Liver (tissue), 9 donors: ENCODE measurements around the gene EYA3. TPM values are rescaled to one million over a fixed set of nuclear protein-coding genes. Genes with fewer than 3 reads are reported as not detected.

Experiments used
- DNase-seq: peaks from one replicate; pipeline ENCODE4 v3.0.0-alpha.2; 2017; ENCODE audit warnings: low spot score
- H3K27ac ChIP-seq, 2 donors: one replicate each; pipeline ENCODE4 v1.7.0; 2013; ENCODE audit warnings: inconsistent platforms in 2 of 2, low read length in 2 of 2, control low read depth in 1 of 2, low read depth in 1 of 2, mild to moderate bottlenecking in 1 of 2
- H3K27me3 ChIP-seq, 4 donors: one replicate each; pipeline versions ENCODE4 v1.6.1 to v1.7.0; 2013; ENCODE audit warnings: low read length in 3 of 4, inconsistent platforms in 1 of 4, mild to moderate bottlenecking in 1 of 4, moderate library complexity in 1 of 4; ENCODE audit not compliant: control insufficient read depth in 4 of 4, insufficient read depth in 4 of 4
- H3K36me3 ChIP-seq, 4 donors: one replicate each; pipeline versions ENCODE4 v1.6.1 to v1.7.0; 2013; ENCODE audit warnings: low read length in 3 of 4, mild to moderate bottlenecking in 3 of 4, low read depth in 1 of 4, moderate library complexity in 1 of 4; ENCODE audit not compliant: control insufficient read depth in 4 of 4, insufficient read depth in 3 of 4
- H3K4me1 ChIP-seq, 4 donors: one replicate each; pipeline versions ENCODE4 v1.6.1 to v1.7.0; 2013; ENCODE audit warnings: low read length in 3 of 4, mild to moderate bottlenecking in 3 of 4, moderate library complexity in 1 of 4; ENCODE audit not compliant: control insufficient read depth in 4 of 4, insufficient read depth in 4 of 4
- H3K4me3 ChIP-seq, 3 donors: one replicate each; pipeline versions ENCODE4 v1.6.1 to v1.7.0; 2013; ENCODE audit warnings: low read length in 3 of 3, control low read depth in 1 of 3, low read depth in 1 of 3, mild to moderate bottlenecking in 1 of 3
- H3K9ac ChIP-seq, 2 donors: one replicate each; pipeline ENCODE4 v1.7.0; 2013; ENCODE audit warnings: low read length in 2 of 2, mild to moderate bottlenecking in 2 of 2, moderate library complexity in 2 of 2, control low read depth in 1 of 2, low read depth in 1 of 2
- H3K9me3 ChIP-seq, 4 donors: one replicate each; pipeline versions ENCODE4 v1.6.1 to v1.7.0; 2013; ENCODE audit warnings: low read length in 3 of 4; ENCODE audit not compliant: control insufficient read depth in 4 of 4
- EGR1 ChIP-seq, 2 donors: IDR thresholded peaks; 2 replicates each; pipeline ENCODE4 v1.6.1; 2016 to 2018; ENCODE audit warnings: antibody characterized with exemption in 2 of 2, low read depth in 2 of 2
- FOXA1 ChIP-seq: IDR thresholded peaks from 2 replicates; pipeline ENCODE4 v1.6.1; 2016; ENCODE audit warnings: antibody characterized with exemption
- FOXA2 ChIP-seq: IDR thresholded peaks from 2 replicates; pipeline ENCODE4 v1.6.1; 2016; ENCODE audit warnings: antibody characterized with exemption
- GABPA ChIP-seq, 2 donors: IDR thresholded peaks in 1 of 2; conservative IDR thresholded peaks in 1 of 2; 2 replicates each; pipeline ENCODE4 v1.6.1; 2016; ENCODE audit warnings: antibody characterized with exemption in 2 of 2, mild to moderate bottlenecking in 1 of 2, moderate library complexity in 1 of 2
- HNF4G ChIP-seq: IDR thresholded peaks from 2 replicates; pipeline ENCODE4 v1.6.1; 2016; ENCODE audit warnings: antibody characterized with exemption
- JUND ChIP-seq, 2 donors: IDR thresholded peaks; 2 replicates each; pipeline ENCODE4 v1.6.1; 2016; ENCODE audit warnings: antibody characterized with exemption in 2 of 2
- MAX ChIP-seq: IDR thresholded peaks from 2 replicates; pipeline ENCODE4 v1.6.1; 2016; ENCODE audit warnings: antibody characterized with exemption
- NR2F2 ChIP-seq: IDR thresholded peaks from 2 replicates; pipeline ENCODE4 v1.6.1; 2016; ENCODE audit warnings: antibody characterized with exemption
- RAD21 ChIP-seq, 2 donors: IDR thresholded peaks; 2 replicates each; pipeline ENCODE4 v1.6.1; 2016; ENCODE audit warnings: antibody characterized with exemption in 2 of 2, mild to moderate bottlenecking in 2 of 2
- RXRA ChIP-seq, 2 donors: IDR thresholded peaks; 2 replicates each; pipeline ENCODE4 v1.6.1; 2017 to 2018; ENCODE audit warnings: antibody characterized with exemption in 2 of 2, mild to moderate bottlenecking in 1 of 2
- SP1 ChIP-seq: IDR thresholded peaks from 2 replicates; pipeline ENCODE4 v1.6.1; 2018; ENCODE audit warnings: antibody characterized with exemption, mild to moderate bottlenecking
- TAF1 ChIP-seq: conservative IDR thresholded peaks from 2 replicates; pipeline ENCODE4 v1.6.1; 2016; ENCODE audit warnings: antibody characterized with exemption, mild to moderate bottlenecking
- YY1 ChIP-seq: IDR thresholded peaks from 2 replicates; pipeline ENCODE4 v1.6.1; 2016; ENCODE audit warnings: antibody characterized with exemption, mild to moderate bottlenecking
- ZBTB33 ChIP-seq: IDR thresholded peaks from 2 replicates; pipeline ENCODE4 v1.6.1; 2016; ENCODE audit warnings: antibody characterized with exemption
- WGBS: extraction: QIAGEN DNeasy Blood & Tissue Kit; methylation state at CpG from one replicate; pipeline ENCODE4 v1.1.7; 2013; 5-methylcytosine and 5-hydroxymethylcytosine counted together
- polyA plus RNA-seq, 2 donors: library from polyadenylated mRNA; stranded (reverse) in 1 of 2; unstranded in 1 of 2; fragments of 200-250 nt in 1 of 2; fragments of >200 nt in 1 of 2; fragmentation: Nextera tagmentation in 1 of 2; extraction: Ambion mirVana in 1 of 2; gene quantifications; one replicate each; pipeline versions ENCODE4 v1.2.1 to v1.2.3, GENCODE V29; 2013 to 2015
- total RNA-seq, 2 donors: library from RNA; depleted of rRNA; stranded (reverse); fragments of >200 nt; gene quantifications; one replicate each; pipeline ENCODE4 v1.2.3, GENCODE V29; 2014
- TF ChIP-seq, protein P1 (sequence below): IDR thresholded peaks from 2 replicates; pipeline ENCODE4 v1.6.1; 2016; ENCODE audit warnings: antibody characterized with exemption, mild to moderate bottlenecking
- TF ChIP-seq, protein P2 (sequence below): fragments of 150-350 bp; IDR thresholded peaks from 2 replicates; pipeline ENCODE4 v1.5.1; 2017; ENCODE audit warnings: improper control_type of control experiment, low read depth, low read length; ENCODE audit not compliant: missing input control
- TF ChIP-seq, protein P3 (sequence below): IDR thresholded peaks from 2 replicates; pipeline ENCODE4 v1.6.1; 2016; ENCODE audit warnings: antibody characterized with exemption
- donor health status: healthy.
- donor health status: healthy.
- donor health status: healthy.
- donor health status: healthy.
- donor health status: healthy.

The EYA3 gene
- total and polyA plus RNA-seq, 4 donors = 3.6 to 12.6 (median 6.0) TPM

DNA sequence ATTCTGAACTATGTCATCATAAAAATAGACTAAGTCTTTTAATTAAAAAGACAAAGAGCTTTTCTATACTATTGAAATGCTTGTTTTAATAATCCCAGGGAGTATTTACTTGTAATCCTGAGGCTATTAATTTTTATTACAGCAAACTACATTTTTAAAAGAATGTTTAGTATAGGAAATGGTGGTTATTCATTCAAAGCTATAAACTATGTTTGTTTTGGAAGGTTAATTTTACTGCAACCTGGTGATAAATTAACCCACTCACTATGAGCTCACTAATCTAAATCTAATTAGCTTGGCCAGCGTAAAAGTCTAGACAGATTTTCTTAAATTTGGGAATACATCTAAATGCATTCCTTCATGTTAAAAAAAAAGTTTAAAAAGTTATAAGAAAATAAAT is 13.8 kb upstream of the EYA3 start:
- Histone ChIP-seq H3K9me3 (no peaks in the 10 kb centered on the region), H3K27me3 (no peaks in the 10 kb centered on the region), H3K27ac (no peak overlapping the region), H3K9ac (no peak overlapping the region), H3K4me1 (peaks cover 0 to 2% (median 0%) of the 10 kb centered on the region in 4 donors), H3K4me3 (no peak overlapping the region), H3K36me3 (no peaks in the 10 kb centered on the region)
- TF ChIP-seq EGR1 (IDR thresholded peaks at IDR 0.05; ENCODE audit: low read depth in 2 of 2) (no peak), NR2F2 (no peak), TAF1 (no peak), FOXA1 (no peak), YY1 (no peak), FOXA2 (no peak), RXRA (IDR thresholded peaks at IDR 0.05) (no peak), ZBTB33 (no peak), HNF4G (no peak), SP1 (no peak), JUND (IDR thresholded peaks at IDR 0.05) (no peak), RAD21 (IDR thresholded peaks at IDR 0.05) (no peak), GABPA (IDR thresholded peaks at IDR 0.05 in 1 of 2, conservative IDR thresholded peaks at IDR 0.05 in 1 of 2) (no peak)
- TF ChIP-seq, protein P1, sequence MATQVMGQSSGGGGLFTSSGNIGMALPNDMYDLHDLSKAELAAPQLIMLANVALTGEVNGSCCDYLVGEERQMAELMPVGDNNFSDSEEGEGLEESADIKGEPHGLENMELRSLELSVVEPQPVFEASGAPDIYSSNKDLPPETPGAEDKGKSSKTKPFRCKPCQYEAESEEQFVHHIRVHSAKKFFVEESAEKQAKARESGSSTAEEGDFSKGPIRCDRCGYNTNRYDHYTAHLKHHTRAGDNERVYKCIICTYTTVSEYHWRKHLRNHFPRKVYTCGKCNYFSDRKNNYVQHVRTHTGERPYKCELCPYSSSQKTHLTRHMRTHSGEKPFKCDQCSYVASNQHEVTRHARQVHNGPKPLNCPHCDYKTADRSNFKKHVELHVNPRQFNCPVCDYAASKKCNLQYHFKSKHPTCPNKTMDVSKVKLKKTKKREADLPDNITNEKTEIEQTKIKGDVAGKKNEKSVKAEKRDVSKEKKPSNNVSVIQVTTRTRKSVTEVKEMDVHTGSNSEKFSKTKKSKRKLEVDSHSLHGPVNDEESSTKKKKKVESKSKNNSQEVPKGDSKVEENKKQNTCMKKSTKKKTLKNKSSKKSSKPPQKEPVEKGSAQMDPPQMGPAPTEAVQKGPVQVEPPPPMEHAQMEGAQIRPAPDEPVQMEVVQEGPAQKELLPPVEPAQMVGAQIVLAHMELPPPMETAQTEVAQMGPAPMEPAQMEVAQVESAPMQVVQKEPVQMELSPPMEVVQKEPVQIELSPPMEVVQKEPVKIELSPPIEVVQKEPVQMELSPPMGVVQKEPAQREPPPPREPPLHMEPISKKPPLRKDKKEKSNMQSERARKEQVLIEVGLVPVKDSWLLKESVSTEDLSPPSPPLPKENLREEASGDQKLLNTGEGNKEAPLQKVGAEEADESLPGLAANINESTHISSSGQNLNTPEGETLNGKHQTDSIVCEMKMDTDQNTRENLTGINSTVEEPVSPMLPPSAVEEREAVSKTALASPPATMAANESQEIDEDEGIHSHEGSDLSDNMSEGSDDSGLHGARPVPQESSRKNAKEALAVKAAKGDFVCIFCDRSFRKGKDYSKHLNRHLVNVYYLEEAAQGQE = no peak
- TF ChIP-seq, protein P2, sequence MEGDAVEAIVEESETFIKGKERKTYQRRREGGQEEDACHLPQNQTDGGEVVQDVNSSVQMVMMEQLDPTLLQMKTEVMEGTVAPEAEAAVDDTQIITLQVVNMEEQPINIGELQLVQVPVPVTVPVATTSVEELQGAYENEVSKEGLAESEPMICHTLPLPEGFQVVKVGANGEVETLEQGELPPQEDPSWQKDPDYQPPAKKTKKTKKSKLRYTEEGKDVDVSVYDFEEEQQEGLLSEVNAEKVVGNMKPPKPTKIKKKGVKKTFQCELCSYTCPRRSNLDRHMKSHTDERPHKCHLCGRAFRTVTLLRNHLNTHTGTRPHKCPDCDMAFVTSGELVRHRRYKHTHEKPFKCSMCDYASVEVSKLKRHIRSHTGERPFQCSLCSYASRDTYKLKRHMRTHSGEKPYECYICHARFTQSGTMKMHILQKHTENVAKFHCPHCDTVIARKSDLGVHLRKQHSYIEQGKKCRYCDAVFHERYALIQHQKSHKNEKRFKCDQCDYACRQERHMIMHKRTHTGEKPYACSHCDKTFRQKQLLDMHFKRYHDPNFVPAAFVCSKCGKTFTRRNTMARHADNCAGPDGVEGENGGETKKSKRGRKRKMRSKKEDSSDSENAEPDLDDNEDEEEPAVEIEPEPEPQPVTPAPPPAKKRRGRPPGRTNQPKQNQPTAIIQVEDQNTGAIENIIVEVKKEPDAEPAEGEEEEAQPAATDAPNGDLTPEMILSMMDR = no peak
- TF ChIP-seq, protein P3, sequence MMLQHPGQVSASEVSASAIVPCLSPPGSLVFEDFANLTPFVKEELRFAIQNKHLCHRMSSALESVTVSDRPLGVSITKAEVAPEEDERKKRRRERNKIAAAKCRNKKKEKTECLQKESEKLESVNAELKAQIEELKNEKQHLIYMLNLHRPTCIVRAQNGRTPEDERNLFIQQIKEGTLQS = no peak
- DNase-seq = no peak
- 92% methylated on average over 1 of the region's 1 CpG for WGBS

DNA sequence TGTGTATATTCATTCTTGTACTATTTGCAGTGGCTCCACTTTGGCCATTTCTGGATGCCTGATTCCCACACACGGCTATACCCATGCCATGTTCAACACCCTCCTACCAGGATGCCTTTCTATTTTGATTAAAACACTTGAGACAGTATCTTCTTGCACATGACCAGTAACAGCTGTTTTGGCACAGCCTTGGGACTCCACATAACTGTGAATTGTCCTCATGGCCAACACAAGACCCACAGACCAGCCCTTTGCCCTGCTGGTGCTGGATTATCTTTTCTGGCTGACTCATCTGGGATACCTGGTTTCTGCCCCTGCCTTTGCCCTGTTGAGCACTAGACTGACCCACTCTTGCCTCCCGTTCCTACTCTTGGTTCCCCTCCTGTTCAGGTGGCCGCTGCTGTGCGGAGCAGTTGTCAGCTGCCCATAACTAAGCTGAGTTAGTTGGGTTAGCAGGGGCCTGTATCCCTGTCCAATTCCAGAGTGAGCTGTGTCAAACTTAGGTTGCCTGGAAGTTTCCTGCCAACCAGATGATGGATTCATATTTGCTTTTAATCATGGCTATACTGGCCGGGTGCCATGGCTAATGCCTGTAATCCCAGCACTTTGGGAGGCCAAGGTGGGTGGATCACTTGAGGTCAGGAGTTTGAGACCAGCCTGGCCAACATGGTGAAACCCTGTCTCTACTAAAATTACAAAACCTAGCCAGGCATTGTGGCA is 10.8 kb upstream of the EYA3 start:
- no peaks in the 10 kb centered on the region for H3K9me3 ChIP-seq
- H3K36me3 ChIP-seq = no peaks in the 10 kb centered on the region
- H3K4me3 ChIP-seq = no peak overlapping the region
- H3K9ac ChIP-seq = no peak overlapping the region
- DNase-seq = no peak
- H3K4me1 ChIP-seq = peaks cover 0 to 2% (median 0%) of the 10 kb centered on the region in 4 donors
- no peak overlapping the region for H3K27ac ChIP-seq
- WGBS = 88% methylated on average over 5 of the region's 5 CpGs
- H3K27me3 ChIP-seq = no peaks in the 10 kb centered on the region
- TF ChIP-seq MAX (no peak), RXRA (IDR thresholded peaks at IDR 0.05) (no peak), TAF1 (no peak), ZBTB33 (no peak)
- TF ChIP-seq, protein P3 = no peak
- TF ChIP-seq, protein P2 = no peak
